Loucy (cell line): ENCODE results near the gene TMEM178A.

Experiments used
- H2AFZ ChIP-seq: fragments of 200-600 bp; sonication (generic); 2 replicates; pipeline ENCODE4 v1.6.0; 2016; ENCODE audit warnings: antibody characterized with exemption, mild to moderate bottlenecking, low read length, moderate library complexity
- H3F3A ChIP-seq: fragments of 200-600 bp; 2 replicates; pipeline ENCODE4 v1.6.0; 2016; ENCODE audit warnings: antibody characterized with exemption, low read depth, mild to moderate bottlenecking
- H3K27me3 ChIP-seq: fragments of 200-600 bp; sonication (generic); 2 replicates; pipeline ENCODE4 v1.6.1; 2014; ENCODE audit warnings: low read length, mild to moderate bottlenecking; ENCODE audit not compliant: insufficient read depth, poor library complexity, severe bottlenecking
- H3K36me3 ChIP-seq: fragments of 200-600 bp; sonication (generic); 2 replicates; pipeline ENCODE4 v1.6.1; 2016; ENCODE audit warnings: low read length; ENCODE audit not compliant: insufficient read depth
- H3K4me1 ChIP-seq: fragments of 200-600 bp; sonication (generic); 2 replicates; pipeline ENCODE4 v1.5.1; 2014; ENCODE audit warnings: low read length, mild to moderate bottlenecking; ENCODE audit not compliant: insufficient read depth, poor library complexity, severe bottlenecking
- H3K4me2 ChIP-seq: fragments of 200-600 bp; sonication (generic); 2 replicates; pipeline ENCODE4 v1.6.0; 2014; ENCODE audit warnings: antibody characterized with exemption, low read length, low read depth, mild to moderate bottlenecking; ENCODE audit not compliant: poor library complexity, severe bottlenecking
- H3K4me3 ChIP-seq: fragments of 200-600 bp; sonication (generic); 2 replicates; pipeline ENCODE4 v1.5.1; 2014; ENCODE audit warnings: low read length, mild to moderate bottlenecking, mixed read lengths; ENCODE audit not compliant: poor library complexity, severe bottlenecking
- H3K79me2 ChIP-seq: fragments of 200-600 bp; sonication (generic); 2 replicates; pipeline ENCODE4 v1.6.1; 2014; ENCODE audit warnings: low read length; ENCODE audit not compliant: insufficient read depth
- H3K9ac ChIP-seq: fragments of 200-600 bp; sonication (generic); 2 replicates; pipeline ENCODE4 v1.6.0; 2014; ENCODE audit warnings: mild to moderate bottlenecking, low read depth, low read length, moderate library complexity; ENCODE audit not compliant: poor library complexity, severe bottlenecking
- H3K9me2 ChIP-seq: fragments of 200-600 bp; sonication (generic); replicated peaks from 2 replicates; pipeline ENCODE4 v1.6.1; 2016; ENCODE audit warnings: low read depth, low read length, mixed read lengths
- H3K9me3 ChIP-seq: fragments of 200-600 bp; sonication (generic); 2 replicates; pipeline ENCODE4 v1.6.1; 2014; ENCODE audit warnings: mild to moderate bottlenecking, antibody characterized with exemption, low read length, low read depth; ENCODE audit not compliant: insufficient read depth
- H4K20me1 ChIP-seq: fragments of 200-600 bp; sonication (generic); 2 replicates; pipeline ENCODE4 v1.6.0; 2014; ENCODE audit warnings: antibody characterized with exemption, low read length, mild to moderate bottlenecking; ENCODE audit not compliant: insufficient read depth, poor library complexity, severe bottlenecking
- CTCF ChIP-seq: fragments of 200-600 bp; sonication (generic); conservative IDR thresholded peaks from 2 replicates; pipeline ENCODE4 v1.5.1; 2014; ENCODE audit warnings: mild to moderate bottlenecking, antibody characterized with exemption, low read length
- EZH2phosphoT487 ChIP-seq: fragments of 200-600 bp; IDR thresholded peaks from 2 replicates; pipeline ENCODE4 v1.6.1; 2018; ENCODE audit warnings: antibody characterized with exemption, mild to moderate bottlenecking, moderate library complexity, borderline replicate concordance

The TMEM178A gene

GRCh38 chr2:39620067-39620466 is 45.6 kb upstream of the TMEM178A start:
- no peaks in the 10 kb centered on the region for H3K9me3 ChIP-seq
- no peak overlapping the region for H3K9ac ChIP-seq
- H3K9me2 ChIP-seq, result no peaks in the 10 kb centered on the region
- H3K36me3 ChIP-seq, result no peaks in the 10 kb centered on the region
- H3K4me1 ChIP-seq, result peaks cover 14% of the 10 kb centered on the region
- no peak for TF ChIP-seq CTCF
- TF ChIP-seq EZH2phosphoT487, result no peak
- H3K4me3 ChIP-seq, result peak overlapping the region; percentile 36
- H3F3A ChIP-seq, result no peaks in the 10 kb centered on the region
- no peak overlapping the region; the same call in 1 of the 2 replicates for H2AFZ ChIP-seq
- peak overlapping the region; percentile 45 for H3K4me2 ChIP-seq
- no peaks in the 10 kb centered on the region for H3K79me2 ChIP-seq
- no peaks in the 10 kb centered on the region for H4K20me1 ChIP-seq
- H3K27me3 ChIP-seq, result no peaks in the 10 kb centered on the region

GRCh38 chr2:39621596-39621995 is 44.1 kb upstream of the TMEM178A start:
- no peaks in the 10 kb centered on the region for H3F3A ChIP-seq
- no peaks in the 10 kb centered on the region for H3K9me2 ChIP-seq
- no peaks in the 10 kb centered on the region for H4K20me1 ChIP-seq
- no peak overlapping the region for H3K9ac ChIP-seq
- no peaks in the 10 kb centered on the region for H3K36me3 ChIP-seq
- peaks cover 14% of the 10 kb centered on the region for H3K4me1 ChIP-seq
- H3K27me3 ChIP-seq, result no peaks in the 10 kb centered on the region
- no peak overlapping the region for H3K4me3 ChIP-seq
- H3K4me2 ChIP-seq, result no peak overlapping the region
- H3K79me2 ChIP-seq, result no peaks in the 10 kb centered on the region
- no peaks in the 10 kb centered on the region for H3K9me3 ChIP-seq
- H2AFZ ChIP-seq, result no peak overlapping the region
- no peak for TF ChIP-seq EZH2phosphoT487

- Histone ChIP-seq H3K27me3 (no peaks in the 10 kb centered on the region), H3K4me3 (no peak overlapping the region), H3K36me3 (no peaks in the 10 kb centered on the region), H3K9me3 (no peaks in the 10 kb centered on the region), H3F3A (no peaks in the 10 kb centered on the region), H3K4me1 (peaks cover 14% of the 10 kb centered on the region), H3K9me2 (no peaks in the 10 kb centered on the region), H3K9ac (no peak overlapping the region), H3K4me2 (no peak overlapping the region), H2AFZ (no peak overlapping the region), H3K79me2 (no peaks in the 10 kb centered on the region), H4K20me1 (no peaks in the 10 kb centered on the region)
- TF ChIP-seq CTCF (no peak), EZH2phosphoT487 (no peak)
These were observed 42.9 kb upstream of the TMEM178A start for GRCh38 chr2:39622860-39623259.

- Histone ChIP-seq H3K4me1 (peaks cover 14% of the 10 kb centered on the region), H3K4me2 (no peak overlapping the region), H3K79me2 (no peaks in the 10 kb centered on the region), H3K9me2 (no peaks in the 10 kb centered on the region), H2AFZ (no peak overlapping the region), H3K9ac (no peak overlapping the region), H4K20me1 (no peaks in the 10 kb centered on the region), H3K4me3 (no peak overlapping the region), H3K9me3 (no peaks in the 10 kb centered on the region), H3K27me3 (no peaks in the 10 kb centered on the region), H3K36me3 (no peaks in the 10 kb centered on the region), H3F3A (no peaks in the 10 kb centered on the region)
- TF ChIP-seq CTCF (no peak), EZH2phosphoT487 (no peak)
These were observed 41.8 kb upstream of the TMEM178A start for GRCh38 chr2:39623917-39624316.
